Left ventricle myocardium inferior (tissue), 1 donor: ENCODE measurements around the gene ZNF143. TPM values are rescaled to one million over a fixed set of nuclear protein-coding genes. Genes with fewer than 3 reads are reported as not detected.
"Not testable (repeated sequence)": the region's sequence is repeated elsewhere in the genome, so short reads cannot be mapped to it uniquely, and the experiment has no call there.

Experiments used
- DNase-seq: peaks from one replicate; pipeline ENCODE4 v3.0.0-alpha.2; 2020
- H3K27ac ChIP-seq: fragments of 200-600 bp; replicated peaks from 2 replicates; pipeline ENCODE4 v1.8.0; 2021
- H3K27me3 ChIP-seq: fragments of 200-600 bp; 2 replicates; pipeline ENCODE4 v1.8.0; 2021; ENCODE audit warnings: low read depth
- H3K36me3 ChIP-seq: fragments of 200-600 bp; 2 replicates; pipeline ENCODE4 v1.8.0; 2021
- H3K4me1 ChIP-seq: fragments of 200-600 bp; 2 replicates; pipeline ENCODE4 v1.8.0; 2021
- H3K4me3 ChIP-seq: fragments of 200-600 bp; 2 replicates; pipeline ENCODE4 v1.8.0; 2021; ENCODE audit warnings: mild to moderate bottlenecking, moderate library complexity
- H3K9me3 ChIP-seq: fragments of 200-600 bp; replicated peaks from 2 replicates; pipeline ENCODE4 v1.8.0; 2021
- intact Hi-C: fragments of 100-400 bp; cut with micrococcal nuclease; formaldehyde crosslinking; loops from one replicate; pipeline ENCODE4 v1.11.0; 2022
- total RNA-seq: library from RNA; stranded (reverse); fragmentation: NEBNext Ultra II Directional; extraction: Animal tissue kit (Norgen Biotek cat#: 25700); gene quantifications from one replicate; pipeline ENCODE4 v1.2.1, GENCODE V29; 2021
- TF ChIP-seq, protein P1 (sequence below): fragments of 200-600 bp; IDR thresholded peaks from 2 replicates; pipeline ENCODE4 v1.8.0; 2021; ENCODE audit warnings: antibody characterized with exemption, mild to moderate bottlenecking, borderline replicate concordance
- donor health status: DM: no; HTN: yes; CAD: no; lungs with severe emphysema.

The ZNF143 gene
- total RNA-seq, 1 donor from 2014 or later = 21.7 TPM

DNA sequence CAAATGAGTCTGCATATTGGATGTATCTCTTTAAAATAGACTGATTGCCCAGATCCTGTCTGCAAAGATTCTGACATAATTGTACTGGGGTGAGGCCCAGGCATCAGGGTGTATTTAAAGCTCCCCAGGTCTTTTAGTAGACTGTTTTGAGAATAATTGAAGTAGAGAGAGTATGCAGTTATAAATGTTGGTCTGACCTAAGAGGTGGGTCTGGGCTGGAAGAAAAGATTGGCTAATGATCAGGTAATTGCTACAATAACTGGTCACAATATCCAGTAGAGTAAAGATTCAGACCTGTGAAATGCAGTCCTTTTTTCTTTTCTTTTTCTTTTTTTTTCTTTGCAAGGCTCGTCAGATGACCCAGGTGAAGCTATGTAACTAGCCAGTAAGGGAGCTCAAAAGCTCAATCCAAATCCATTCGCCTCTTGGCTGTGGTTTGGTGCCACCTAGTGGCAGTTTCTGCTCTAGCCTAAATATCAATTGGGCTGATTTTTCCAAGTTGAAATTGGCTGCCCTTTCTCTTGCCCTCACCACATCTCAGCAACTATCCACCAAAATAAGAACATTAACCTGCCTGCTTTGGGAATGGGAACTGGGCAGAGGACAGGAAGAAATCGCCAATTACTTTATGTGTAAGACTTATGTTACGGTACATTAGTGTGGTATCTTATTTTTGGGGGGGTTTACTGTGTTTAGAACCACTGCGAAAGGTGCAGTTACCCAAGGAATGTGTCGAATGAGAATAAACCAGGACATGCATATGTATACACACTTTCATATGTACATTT lies 45.9 kb downstream of the ZNF143 start:
- intact Hi-C loops = no loop called here
- peaks cover 40% of the 10 kb centered on the region for H3K36me3 ChIP-seq

DNA sequence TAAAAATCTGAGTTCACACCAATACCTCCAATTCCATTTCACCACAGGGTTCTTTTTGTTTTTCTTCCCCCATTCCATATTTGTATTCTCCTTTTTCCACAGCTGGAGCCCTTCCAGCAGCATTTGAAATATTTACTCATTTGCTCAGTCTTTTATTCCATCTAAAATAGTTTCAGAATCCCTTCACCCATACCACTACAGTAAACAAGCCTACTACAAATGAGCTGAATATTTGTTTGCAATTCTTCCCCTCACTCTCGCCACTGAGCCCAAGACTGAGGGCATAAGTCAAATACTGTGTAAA lies 46.4 kb downstream of the ZNF143 start:
- Histone ChIP-seq H3K4me1 (peaks cover 11% of the 10 kb centered on the region), H3K36me3 (peaks cover 42% of the 10 kb centered on the region), H3K27ac (no peak overlapping the region), H3K9me3 (no peaks in the 10 kb centered on the region), H3K27me3 (no peaks in the 10 kb centered on the region), H3K4me3 (no peak overlapping the region)
- no peak for DNase-seq
- intact Hi-C loops = no loop called here
- TF ChIP-seq, protein P1, sequence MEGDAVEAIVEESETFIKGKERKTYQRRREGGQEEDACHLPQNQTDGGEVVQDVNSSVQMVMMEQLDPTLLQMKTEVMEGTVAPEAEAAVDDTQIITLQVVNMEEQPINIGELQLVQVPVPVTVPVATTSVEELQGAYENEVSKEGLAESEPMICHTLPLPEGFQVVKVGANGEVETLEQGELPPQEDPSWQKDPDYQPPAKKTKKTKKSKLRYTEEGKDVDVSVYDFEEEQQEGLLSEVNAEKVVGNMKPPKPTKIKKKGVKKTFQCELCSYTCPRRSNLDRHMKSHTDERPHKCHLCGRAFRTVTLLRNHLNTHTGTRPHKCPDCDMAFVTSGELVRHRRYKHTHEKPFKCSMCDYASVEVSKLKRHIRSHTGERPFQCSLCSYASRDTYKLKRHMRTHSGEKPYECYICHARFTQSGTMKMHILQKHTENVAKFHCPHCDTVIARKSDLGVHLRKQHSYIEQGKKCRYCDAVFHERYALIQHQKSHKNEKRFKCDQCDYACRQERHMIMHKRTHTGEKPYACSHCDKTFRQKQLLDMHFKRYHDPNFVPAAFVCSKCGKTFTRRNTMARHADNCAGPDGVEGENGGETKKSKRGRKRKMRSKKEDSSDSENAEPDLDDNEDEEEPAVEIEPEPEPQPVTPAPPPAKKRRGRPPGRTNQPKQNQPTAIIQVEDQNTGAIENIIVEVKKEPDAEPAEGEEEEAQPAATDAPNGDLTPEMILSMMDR = no peak

More for the DNA sequence above, 45.9 kb downstream of the ZNF143 start:
- Histone ChIP-seq H3K27ac (no peak overlapping the region), H3K9me3 (no peaks in the 10 kb centered on the region), H3K4me3 (no peak overlapping the region), H3K27me3 (no peaks in the 10 kb centered on the region), H3K4me1 (peaks cover 11% of the 10 kb centered on the region)
- DNase-seq = peak; percentile 41
- TF ChIP-seq, protein P1 = peak; percentile 93

- H3K4me3 ChIP-seq = no peak overlapping the region
- peaks cover 45% of the 10 kb centered on the region for H3K36me3 ChIP-seq
These were observed 48.2 kb downstream of the ZNF143 start for GRCh38 chr11:9509041-9509440.

DNA sequence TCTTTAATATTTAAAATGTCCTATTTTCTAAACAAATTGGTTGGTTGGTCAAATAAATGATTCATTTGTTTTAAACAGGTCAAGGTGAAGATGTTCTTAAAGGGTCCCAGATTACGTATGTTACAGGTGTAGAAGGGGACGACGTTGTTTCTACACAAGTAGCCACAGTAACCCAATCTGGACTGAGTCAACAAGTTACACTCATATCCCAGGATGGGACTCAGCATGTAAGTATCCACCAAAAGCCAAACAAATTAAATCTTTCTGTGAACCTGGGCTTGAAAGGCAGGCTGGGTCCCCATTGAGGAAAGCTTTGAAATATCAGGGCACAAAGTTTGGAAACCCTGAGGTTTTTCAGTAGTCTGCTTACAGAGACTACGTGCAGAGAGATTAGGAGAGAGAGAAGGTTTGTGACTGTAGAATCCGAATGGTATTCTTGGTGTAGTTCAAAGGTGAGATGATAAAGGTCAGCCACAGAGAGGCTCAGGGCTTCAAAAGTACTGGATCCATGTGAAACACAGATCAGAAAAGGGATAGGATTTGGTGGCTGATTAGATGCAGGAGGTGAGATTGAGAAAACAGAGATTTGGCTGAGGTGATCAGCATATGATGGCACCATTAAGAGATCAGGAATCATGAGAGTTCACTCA lies 51.7 kb downstream of the ZNF143 start:
- TF ChIP-seq, protein P1 = no peak
- no peak overlapping the region for H3K27ac ChIP-seq
- DNase-seq = no peak
- no peaks in the 10 kb centered on the region for H3K27me3 ChIP-seq
- no peaks in the 10 kb centered on the region for H3K9me3 ChIP-seq
- H3K36me3 ChIP-seq = peaks cover 79% of the 10 kb centered on the region
- no peaks in the 10 kb centered on the region for H3K4me1 ChIP-seq
- no peak overlapping the region for H3K4me3 ChIP-seq
- intact Hi-C loops = no loop called here

More at GRCh38 chr11:9509041-9509440, 48.2 kb downstream of the ZNF143 start:
- DNase-seq = no peak
- TF ChIP-seq, protein P1 = no peak
- no peaks in the 10 kb centered on the region for H3K27me3 ChIP-seq
- peaks cover 11% of the 10 kb centered on the region for H3K4me1 ChIP-seq
- intact Hi-C loops = no loop called here
- H3K9me3 ChIP-seq = no peaks in the 10 kb centered on the region
- H3K27ac ChIP-seq = no peak overlapping the region

DNA sequence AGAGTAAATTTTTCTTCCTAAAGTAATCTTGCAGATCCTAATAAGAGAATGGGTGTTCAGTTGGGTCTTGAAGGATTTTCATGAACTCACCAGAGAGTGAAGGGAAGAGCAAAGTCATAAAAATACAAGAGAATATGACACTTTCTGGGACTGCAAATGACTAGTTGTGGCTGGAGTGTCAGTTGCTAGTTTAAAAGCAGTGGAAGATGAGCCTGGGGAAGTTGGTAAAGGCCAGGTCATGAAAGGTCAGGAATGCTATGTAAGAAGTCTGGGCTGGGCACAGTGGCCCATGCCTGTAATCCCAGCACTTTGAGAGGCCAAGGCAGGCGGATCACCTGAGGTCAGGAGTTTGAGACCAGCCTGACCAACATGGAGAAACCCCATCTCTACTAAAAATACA lies 53.8 kb downstream of the ZNF143 start:
- peaks cover 85% of the 10 kb centered on the region for H3K36me3 ChIP-seq
- intact Hi-C loops, DNase-seq, H3K4me3 ChIP-seq, H3K27ac ChIP-seq, H3K27me3 ChIP-seq, H3K4me1 ChIP-seq, H3K9me3 ChIP-seq: not testable (repeated sequence)

DNA sequence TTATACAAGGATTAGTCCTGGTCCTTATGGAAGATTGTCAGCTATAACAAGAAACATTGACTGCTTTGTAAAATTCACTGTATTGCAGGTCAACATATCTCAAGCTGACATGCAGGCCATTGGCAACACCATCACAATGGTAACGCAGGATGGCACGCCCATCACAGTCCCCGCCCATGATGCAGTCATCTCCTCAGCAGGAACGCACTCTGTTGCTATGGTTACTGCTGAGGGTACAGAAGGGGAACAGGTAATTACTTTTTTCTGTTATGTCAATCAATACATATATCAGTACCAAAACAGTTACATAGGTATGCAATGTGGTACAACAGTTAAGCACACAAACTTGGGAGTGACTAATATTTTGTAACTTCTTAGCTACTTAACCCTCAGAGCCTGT lies 55.3 kb downstream of the ZNF143 start:
- H3K9me3 ChIP-seq = no peaks in the 10 kb centered on the region
- no peak for DNase-seq
- intact Hi-C loops = no loop called here
- peaks cover 78% of the 10 kb centered on the region for H3K36me3 ChIP-seq
- H3K27ac ChIP-seq = no peak overlapping the region
- no peaks in the 10 kb centered on the region for H3K27me3 ChIP-seq
- TF ChIP-seq, protein P1 = no peak
- H3K4me3 ChIP-seq = no peak overlapping the region
- H3K4me1 ChIP-seq = no peaks in the 10 kb centered on the region
